Karpas-422 (cell line): ENCODE data around the gene LSP1. TPM values are rescaled to one million over a fixed set of nuclear protein-coding genes. Genes with fewer than 3 reads are reported as not detected.

Source experiments
- DNase-seq: peaks from one replicate; pipeline ENCODE4 v3.0.0-alpha.2; 2015
- H2AFZ ChIP-seq: fragments of 200-600 bp; sonication (generic); 2 replicates; pipeline ENCODE4 v1.6.1; 2014; ENCODE audit warnings: antibody characterized with exemption, low read length, mixed read lengths
- H3K27ac ChIP-seq: fragments of 200-600 bp; sonication (generic); 2 replicates; pipeline ENCODE4 v1.5.1; 2014; ENCODE audit warnings: mild to moderate bottlenecking, low read length, moderate library complexity
- H3K27me3 ChIP-seq: fragments of 200-600 bp; sonication (generic); 2 replicates; pipeline ENCODE4 v1.6.1; 2014; ENCODE audit warnings: low read length, mixed read lengths
- H3K36me3 ChIP-seq: fragments of 200-600 bp; sonication (generic); 2 replicates; pipeline ENCODE4 v1.6.1; 2014; ENCODE audit warnings: low read length, mixed read lengths; ENCODE audit not compliant: insufficient read depth
- H3K4me1 ChIP-seq: fragments of 200-600 bp; sonication (generic); 2 replicates; pipeline ENCODE4 v1.6.1; 2014; ENCODE audit warnings: mild to moderate bottlenecking, low read length, mixed read lengths
- H3K4me2 ChIP-seq: fragments of 200-600 bp; sonication (generic); 2 replicates; pipeline ENCODE4 v1.6.1; 2014; ENCODE audit warnings: low read length, low read depth, mild to moderate bottlenecking; ENCODE audit not compliant: poor library complexity, severe bottlenecking
- H3K4me3 ChIP-seq: fragments of 200-600 bp; sonication (generic); 2 replicates; pipeline ENCODE4 v1.5.1; 2014; ENCODE audit warnings: mild to moderate bottlenecking, antibody characterized with exemption, low read length, mixed read lengths
- H3K79me2 ChIP-seq: fragments of 200-600 bp; sonication (generic); 2 replicates; pipeline ENCODE4 v1.6.1; 2014; ENCODE audit warnings: mild to moderate bottlenecking, low read length, mixed read lengths
- H3K9ac ChIP-seq: fragments of 200-600 bp; sonication (generic); 2 replicates; pipeline ENCODE4 v1.6.0; 2014; ENCODE audit warnings: low read length
- H3K9me2 ChIP-seq: fragments of 200-600 bp; sonication (generic), shearing (Covaris generic); replicated peaks from 2 replicates; pipeline ENCODE4 v1.6.0; 2014; ENCODE audit warnings: mild to moderate bottlenecking, low read length, moderate library complexity; ENCODE audit not compliant: insufficient read depth
- H3K9me3 ChIP-seq: fragments of 300-700, 200-600 bp; sonication (generic); 2 replicates; pipeline ENCODE4 v1.6.1; 2014; ENCODE audit warnings: low read length, mixed read lengths
- H4K20me1 ChIP-seq: fragments of 200-600 bp; sonication (generic); 2 replicates; pipeline ENCODE4 v1.6.1; 2014; ENCODE audit warnings: mild to moderate bottlenecking, antibody characterized with exemption, low read length, low read depth; ENCODE audit not compliant: insufficient read depth
- total RNA-seq: library from RNA; depleted of rRNA; stranded (reverse); fragments of >200 nt; shearing (Covaris generic); gene quantifications from 2 replicates; pipeline ENCODE4 v1.2.3, GENCODE V29; 2014; ENCODE audit warnings: low replicate concordance

The LSP1 gene
- total RNA-seq, 1 experiment from 2014 or later = 46.9 TPM

DNA sequence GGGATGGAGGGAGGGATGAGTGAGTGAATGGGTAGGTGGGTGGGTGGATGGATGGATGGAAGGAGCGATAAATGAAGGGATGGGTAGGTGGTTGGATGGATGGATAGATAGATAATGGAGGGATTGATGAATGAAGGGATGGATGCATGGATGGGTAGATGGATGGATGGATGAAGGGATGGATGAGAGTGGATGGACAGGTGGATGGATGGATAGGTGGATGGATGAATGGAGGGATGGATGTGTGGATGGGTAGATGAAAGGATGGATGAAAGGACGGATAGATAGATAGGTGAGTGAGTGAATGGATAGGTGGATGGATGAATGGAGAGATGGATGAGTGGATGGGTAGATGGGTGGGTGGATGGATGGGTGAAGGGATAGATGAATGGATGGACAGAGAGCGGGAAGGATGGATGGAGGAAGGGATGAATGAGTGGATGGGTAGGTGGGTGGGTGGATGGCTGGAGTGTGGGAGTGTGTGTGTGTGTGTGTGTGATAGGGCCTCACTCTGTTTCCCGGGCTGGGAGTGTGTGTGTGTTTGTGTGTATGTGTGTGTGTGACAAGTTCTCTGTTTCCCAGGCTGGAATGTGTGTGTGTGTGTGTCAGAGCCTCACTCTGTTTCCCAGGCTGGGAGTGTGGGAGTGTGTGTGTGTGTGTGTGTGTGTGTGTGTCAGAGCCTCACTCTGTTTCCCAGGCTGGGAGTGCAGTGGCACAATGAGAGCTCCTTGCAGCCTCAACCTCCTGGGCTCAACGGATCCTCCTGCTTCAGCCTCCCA, 40.9 kb downstream of the LSP1 start:
- DNase-seq = no peak
- Histone ChIP-seq H3K4me2 (no peak overlapping the region), H3K9me3 (no peaks in the 10 kb centered on the region), H3K36me3 (no peaks in the 10 kb centered on the region), H3K4me3 (no peak overlapping the region), H3K79me2 (no peaks in the 10 kb centered on the region), H3K4me1 (no peaks in the 10 kb centered on the region), H3K27ac (no peak overlapping the region), H4K20me1 (no peaks in the 10 kb centered on the region), H2AFZ (no peak overlapping the region), H3K27me3 (no peaks in the 10 kb centered on the region), H3K9me2 (no peaks in the 10 kb centered on the region), H3K9ac (no peak overlapping the region)

DNA sequence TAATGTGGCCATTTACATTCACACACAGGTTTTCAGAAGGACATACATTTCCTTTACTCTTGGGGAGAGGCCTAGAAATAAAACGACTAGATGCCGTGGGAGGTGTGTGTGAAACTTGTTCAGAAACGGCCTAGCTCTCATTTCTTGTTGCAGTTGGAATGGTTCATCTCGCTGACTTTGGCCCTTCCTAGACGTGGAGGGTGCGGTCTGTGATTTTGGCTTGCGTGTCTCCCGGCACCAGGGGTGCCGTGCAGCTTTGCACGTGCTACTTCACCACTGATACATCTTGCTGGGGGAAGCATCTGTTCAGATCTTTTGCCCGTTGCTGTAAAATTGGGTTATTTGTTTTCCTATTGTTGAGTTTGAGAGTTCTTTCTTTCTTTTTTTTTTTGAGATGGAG, 41.9 kb downstream of the LSP1 start:
- Histone ChIP-seq H3K9ac (no peak overlapping the region), H3K9me3 (no peaks in the 10 kb centered on the region), H3K79me2 (no peaks in the 10 kb centered on the region), H3K4me1 (no peaks in the 10 kb centered on the region), H4K20me1 (no peaks in the 10 kb centered on the region), H3K4me2 (no peak overlapping the region), H3K4me3 (no peak overlapping the region), H3K27ac (no peak overlapping the region), H3K36me3 (no peaks in the 10 kb centered on the region), H3K27me3 (no peaks in the 10 kb centered on the region), H3K9me2 (no peaks in the 10 kb centered on the region), H2AFZ (no peak overlapping the region)
- no peak for DNase-seq

DNA sequence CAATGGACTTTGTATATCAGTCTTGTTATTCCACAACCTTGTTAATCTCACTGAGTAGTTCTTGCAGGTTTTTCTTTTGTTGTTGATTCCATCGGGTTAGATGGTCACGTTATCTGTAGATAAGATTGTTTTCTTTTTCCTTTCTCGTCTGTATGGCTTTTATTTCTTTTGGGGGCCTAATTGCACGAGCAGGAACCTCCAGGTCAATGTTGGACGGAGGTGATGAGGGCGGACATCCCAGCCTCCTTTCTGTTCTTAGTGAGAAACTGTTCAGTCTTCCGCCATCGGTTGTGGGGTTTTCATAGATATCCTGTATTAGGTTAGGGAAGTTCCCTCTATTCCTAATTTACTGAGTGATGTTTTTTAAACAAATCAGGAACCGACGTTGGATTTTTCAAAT, 43.6 kb downstream of the LSP1 start:
- no peaks in the 10 kb centered on the region for H3K79me2 ChIP-seq
- H3K9me2 ChIP-seq = no peaks in the 10 kb centered on the region
- H2AFZ ChIP-seq = no peak overlapping the region
- H3K9me3 ChIP-seq = no peaks in the 10 kb centered on the region
- H3K4me2 ChIP-seq = no peak overlapping the region
- no peak for DNase-seq
- no peaks in the 10 kb centered on the region for H3K4me1 ChIP-seq
- H3K9ac ChIP-seq = no peak overlapping the region
- no peak overlapping the region for H3K4me3 ChIP-seq
- no peaks in the 10 kb centered on the region for H4K20me1 ChIP-seq
- H3K27ac ChIP-seq = no peak overlapping the region
- H3K27me3 ChIP-seq = no peaks in the 10 kb centered on the region
- no peaks in the 10 kb centered on the region for H3K36me3 ChIP-seq

GRCh38 chr11:1896923-1897322, 44.0 kb downstream of the LSP1 start:
- Histone ChIP-seq H3K9me2 (no peaks in the 10 kb centered on the region), H2AFZ (no peak overlapping the region), H3K36me3 (no peaks in the 10 kb centered on the region), H3K27ac (no peak overlapping the region), H3K9ac (no peak overlapping the region), H3K27me3 (no peaks in the 10 kb centered on the region), H3K4me1 (no peaks in the 10 kb centered on the region), H3K9me3 (no peaks in the 10 kb centered on the region), H3K4me3 (no peak overlapping the region), H3K79me2 (no peaks in the 10 kb centered on the region), H4K20me1 (no peaks in the 10 kb centered on the region), H3K4me2 (no peak overlapping the region)
- no peak for DNase-seq

DNA sequence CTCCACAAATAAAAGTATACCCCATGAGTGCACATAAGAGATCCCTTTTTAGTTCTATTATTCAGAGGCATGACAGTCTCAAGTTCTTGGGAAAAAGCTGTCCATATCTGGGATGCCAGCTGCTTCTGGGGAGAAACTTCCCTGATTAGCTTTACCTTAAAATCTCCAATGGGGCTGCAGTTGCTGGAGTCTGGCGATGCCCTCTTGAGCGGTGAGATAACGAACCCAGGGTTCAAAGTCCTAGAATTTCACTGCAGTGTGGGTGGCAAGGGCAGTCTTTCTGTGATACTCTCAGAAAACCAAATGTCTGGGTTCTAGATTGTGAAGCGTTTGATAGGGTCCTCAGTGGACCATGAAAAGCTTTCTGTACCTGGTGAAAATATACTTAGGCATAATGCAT, 46.2 kb downstream of the LSP1 start:
- Histone ChIP-seq H3K27me3 (no peaks in the 10 kb centered on the region), H3K4me1 (no peaks in the 10 kb centered on the region), H3K27ac (no peak overlapping the region), H3K4me3 (no peak overlapping the region), H3K79me2 (no peaks in the 10 kb centered on the region), H2AFZ (no peak overlapping the region), H3K9ac (no peak overlapping the region), H3K9me2 (no peaks in the 10 kb centered on the region), H3K9me3 (no peaks in the 10 kb centered on the region), H3K4me2 (no peak overlapping the region), H4K20me1 (no peaks in the 10 kb centered on the region), H3K36me3 (no peaks in the 10 kb centered on the region)
- DNase-seq = no peak

DNA sequence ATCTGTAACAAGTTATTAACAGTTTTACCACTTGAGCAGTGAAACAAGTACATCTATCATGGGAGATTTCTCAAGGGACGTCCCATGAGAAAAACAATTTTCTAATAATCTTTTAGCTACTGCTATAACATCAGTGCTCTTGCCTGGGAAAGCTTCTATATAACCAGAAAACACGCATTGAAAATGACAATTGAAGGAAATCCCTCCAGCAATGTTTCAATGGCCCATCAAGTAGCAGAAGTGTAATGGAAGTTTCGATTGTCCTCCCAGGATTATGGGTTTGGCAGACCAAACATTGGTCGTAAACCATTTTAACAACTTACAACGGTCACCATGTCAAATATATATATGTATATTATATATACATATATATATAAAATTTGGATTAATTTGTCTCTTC, 46.8 kb downstream of the LSP1 start:
- H4K20me1 ChIP-seq = no peaks in the 10 kb centered on the region
- no peaks in the 10 kb centered on the region for H3K9me3 ChIP-seq
- no peak overlapping the region for H3K27ac ChIP-seq
- no peaks in the 10 kb centered on the region for H3K36me3 ChIP-seq
- DNase-seq = no peak
- H3K4me2 ChIP-seq = no peak overlapping the region
- no peak overlapping the region for H3K9ac ChIP-seq
- no peaks in the 10 kb centered on the region for H3K9me2 ChIP-seq
- no peaks in the 10 kb centered on the region for H3K4me1 ChIP-seq
- H3K4me3 ChIP-seq = no peak overlapping the region
- no peaks in the 10 kb centered on the region for H3K79me2 ChIP-seq
- no peak overlapping the region for H2AFZ ChIP-seq
- no peaks in the 10 kb centered on the region for H3K27me3 ChIP-seq

GRCh38 chr11:1906181-1906580, 53.3 kb downstream of the LSP1 start:
- Histone ChIP-seq H4K20me1 (no peaks in the 10 kb centered on the region), H3K27me3 (no peaks in the 10 kb centered on the region), H3K27ac (no peak overlapping the region), H3K9ac (no peak overlapping the region), H3K4me1 (no peaks in the 10 kb centered on the region), H3K9me3 (no peaks in the 10 kb centered on the region), H3K4me3 (no peak overlapping the region), H2AFZ (no peak overlapping the region), H3K79me2 (no peaks in the 10 kb centered on the region), H3K36me3 (no peaks in the 10 kb centered on the region), H3K9me2 (no peaks in the 10 kb centered on the region), H3K4me2 (no peak overlapping the region)
- no peak for DNase-seq

GRCh38 chr11:1906611-1907423, 53.9 kb downstream of the LSP1 start:
- H3K4me2 ChIP-seq = no peak overlapping the region
- H4K20me1 ChIP-seq = no peaks in the 10 kb centered on the region

More at GRCh38 chr11:1906611-1907423, 53.9 kb downstream of the LSP1 start:
- Histone ChIP-seq H3K27ac (no peak overlapping the region), H3K9me3 (no peaks in the 10 kb centered on the region), H3K36me3 (no peaks in the 10 kb centered on the region), H2AFZ (no peak overlapping the region), H3K79me2 (no peaks in the 10 kb centered on the region), H3K9me2 (no peaks in the 10 kb centered on the region), H3K4me3 (no peak overlapping the region), H3K9ac (no peak overlapping the region), H3K27me3 (no peaks in the 10 kb centered on the region), H3K4me1 (no peaks in the 10 kb centered on the region)
- DNase-seq = no peak
